Panc1 (cell line): ENCODE data around the gene ETNK1. TPM values are rescaled to one million over a fixed set of nuclear protein-coding genes. Genes with fewer than 3 reads are reported as not detected.
"Not testable (repeated sequence)": the region's sequence is repeated elsewhere in the genome, so short reads cannot be mapped to it uniquely, and the experiment has no call there.

Source experiments
- ATAC-seq: fragments of 200-7000 bp; cut with Tn5 transposase; 2 replicates; pipeline ENCODE4 v1.9.1; 2020; ENCODE audit warnings: mild to moderate bottlenecking, moderate library complexity
- BruUV-seq: library from RNA; stranded (reverse); fragments of 400-500 nt; replicated peaks from 2 replicates; lab custom pipeline; 2021; lab: Mats Ljungman, UMichigan
- CTCF ChIA-PET: fragments of 300-600 bp; sonication (Branson Sonifier 250); formaldehyde crosslinking; loops from one replicate; lab custom pipeline; 2022; ENCODE audit warnings: antibody characterized with exemption; lab: Charles Lee
- POLR2A ChIA-PET: fragments of 300-600 bp; sonication (Branson Sonifier 250); formaldehyde crosslinking; loops from one replicate; lab custom pipeline; 2022; ENCODE audit warnings: antibody characterized with exemption; lab: Charles Lee
- DNase-seq: peaks from one replicate; pipeline ENCODE4 v3.0.0-alpha.2; 2010; ENCODE audit warnings: low read depth, low spot score
- H3K27ac ChIP-seq: 2 replicates; pipeline ENCODE4 v1.5.1; 2011; ENCODE audit warnings: mild to moderate bottlenecking, low read length, inconsistent platforms
- H3K27me3 ChIP-seq: fragments of 200-500 bp; sonication (Bioruptor generic); 2 replicates; pipeline ENCODE4 v1.6.0; 2014; ENCODE audit warnings: low read length, inconsistent platforms; ENCODE audit not compliant: control insufficient read depth, insufficient read depth
- H3K36me3 ChIP-seq: fragments of 200-500 bp; sonication (Bioruptor generic); 2 replicates; pipeline ENCODE4 v1.5.1; 2014; ENCODE audit warnings: inconsistent platforms, mild to moderate bottlenecking, low read length, moderate library complexity; ENCODE audit not compliant: control insufficient read depth, insufficient read depth
- H3K4me1 ChIP-seq: 2 replicates; pipeline ENCODE4 v1.5.1; 2011; ENCODE audit warnings: inconsistent platforms, mild to moderate bottlenecking, low read length, moderate library complexity; ENCODE audit not compliant: control insufficient read depth, insufficient read depth
- H3K4me3 ChIP-seq, 2 experiments: 2 replicates each; pipeline ENCODE4 v1.5.1; 2011 to 2012; ENCODE audit warnings: low read depth in 2 of 2, low read length in 2 of 2, mild to moderate bottlenecking in 2 of 2, inconsistent platforms in 1 of 2, moderate library complexity in 1 of 2
- H3K9me3 ChIP-seq: fragments of 200-500 bp; sonication (Bioruptor generic); 2 replicates; pipeline ENCODE4 v1.5.1; 2014; ENCODE audit warnings: low read depth, mild to moderate bottlenecking, inconsistent platforms, low read length, moderate library complexity; ENCODE audit not compliant: control insufficient read depth, insufficient read depth
- CTCF ChIP-seq: fragments of 450-650 bp; IDR thresholded peaks from 2 replicates; pipeline ENCODE4 v1.5.1; 2017; ENCODE audit warnings: mild to moderate bottlenecking
- POLR2AphosphoS5 ChIP-seq: IDR thresholded peaks from 2 replicates; pipeline ENCODE4 v1.6.1; 2012; ENCODE audit warnings: mild to moderate bottlenecking, low read depth, low read length, moderate library complexity
- REST ChIP-seq, 2 experiments: IDR thresholded peaks; 2 replicates each; pipeline ENCODE4 v1.6.1; 2011 to 2012; ENCODE audit warnings: low read depth in 2 of 2, control low read depth in 1 of 2, low read length in 1 of 2, mild to moderate bottlenecking in 1 of 2, moderate library complexity in 1 of 2; ENCODE audit not compliant: insufficient read depth in 1 of 2
- SIN3A ChIP-seq: IDR thresholded peaks from 2 replicates; pipeline ENCODE4 v1.6.1; 2012; ENCODE audit warnings: low read depth, mild to moderate bottlenecking, low read length, moderate library complexity, borderline replicate concordance; ENCODE audit not compliant: insufficient read depth
- TCF7L2 ChIP-seq: IDR thresholded peaks from 2 replicates; pipeline ENCODE4 v1.6.1; 2011; ENCODE audit warnings: mild to moderate bottlenecking, low read depth, low read length, inconsistent platforms
- in situ Hi-C: cut with HindIII; loops from 2 replicates; pipeline ENCODE4 v1.10.0; 2016; ENCODE audit warnings: low sequenced_read_pairs, low pct_unique_long_range_greater_than_20kb
- intact Hi-C: fragments of 100-400 bp; cut with micrococcal nuclease; formaldehyde crosslinking; loops from one replicate; pipeline ENCODE4 v1.10.0; 2022; ENCODE audit not compliant: unreplicated experiment
- total RNA-seq: library from RNA; stranded (reverse); gene quantifications from one replicate; pipeline ENCODE4 v1.2.1, GENCODE V29; 2021; ENCODE audit not compliant: unreplicated experiment

Gene ETNK1
- total RNA-seq, 1 experiment from 2014 or later, result 43.1 TPM

- in situ Hi-C loops, result no loop called here
- CTCF ChIA-PET, result no interaction called here
Measured at GRCh38 chr12:22692964-22693555, 68.1 kb downstream of the ETNK1 start.

GRCh38 chr12:22698576-22698975, 73.6 kb downstream of the ETNK1 start:
- H3K9me3 ChIP-seq, result no peaks in the 10 kb centered on the region
- H3K36me3 ChIP-seq, result no peaks in the 10 kb centered on the region
- no peak overlapping the region for H3K4me3 ChIP-seq
- CTCF ChIA-PET, result no interaction called here
- intact Hi-C loops, result no loop called here
- no TSS peak for BruUV-seq
- no peak for TF ChIP-seq REST (IDR thresholded peaks at IDR 0.05; ENCODE audit: insufficient read depth in 1 of 2, low read depth in 2 of 2, low read length in 1 of 2)
- no peak for TF ChIP-seq TCF7L2
- TF ChIP-seq SIN3A, result no peak
- TF ChIP-seq POLR2AphosphoS5, result no peak
- TF ChIP-seq CTCF, result no peak
- no peak overlapping the region for H3K27ac ChIP-seq
- in situ Hi-C loops, result no loop called here
- no peak for DNase-seq
- no peaks in the 10 kb centered on the region for H3K27me3 ChIP-seq
- H3K4me1 ChIP-seq, result no peaks in the 10 kb centered on the region
- ATAC-seq, result no peak
- POLR2A ChIA-PET, result no interaction called here

More at GRCh38 chr12:22692964-22693555, 68.1 kb downstream of the ETNK1 start:
- no peaks in the 10 kb centered on the region for H3K9me3 ChIP-seq
- ATAC-seq, result no peak
- POLR2A ChIA-PET, result no interaction called here
- H3K4me1 ChIP-seq, result no peaks in the 10 kb centered on the region
- TF ChIP-seq POLR2AphosphoS5 (no peak), SIN3A (no peak), CTCF (no peak)
- no peak for DNase-seq
- H3K4me3 ChIP-seq, result no peak overlapping the region
- intact Hi-C loops, result no loop called here
- no TSS peak for BruUV-seq
- no peaks in the 10 kb centered on the region for H3K36me3 ChIP-seq
- no peak overlapping the region for H3K27ac ChIP-seq
- no peaks in the 10 kb centered on the region for H3K27me3 ChIP-seq

- CTCF ChIA-PET, H3K27me3 ChIP-seq, H3K4me1 ChIP-seq, ATAC-seq, H3K27ac ChIP-seq, H3K9me3 ChIP-seq, intact Hi-C loops, H3K4me3 ChIP-seq, H3K36me3 ChIP-seq, DNase-seq, BruUV-seq, in situ Hi-C loops: not testable (repeated sequence)
- POLR2A ChIA-PET, result interaction anchor here (0.7 kb wide), 1 partner anchor 197 kb away, joined by 4 read pairs; no protein-coding TSS in a partner anchor
Measured at GRCh38 chr12:22699705-22700104, 74.7 kb downstream of the ETNK1 start.
